Mesendoderm (in vitro differentiated cells): Measurements from ENCODE around the gene CRISPLD2.

Experiments
- DNase-seq: peaks from one replicate; pipeline ENCODE4 v3.0.0; 2013
- H2AK5ac ChIP-seq: 2 replicates; pipeline ENCODE4 v1.6.1; 2013; ENCODE audit warnings: low read length, inconsistent platforms
- H2BK120ac ChIP-seq: 2 replicates; pipeline ENCODE4 v1.6.1; 2013; ENCODE audit warnings: low read depth, mild to moderate bottlenecking, low read length, moderate library complexity, mixed read lengths
- H2BK15ac ChIP-seq: replicated peaks from 2 replicates; pipeline ENCODE4 v1.6.1; 2013; ENCODE audit warnings: low read depth, mild to moderate bottlenecking, moderate library complexity
- H2BK5ac ChIP-seq: 2 replicates; pipeline ENCODE4 v1.6.1; 2013; ENCODE audit warnings: low read length, inconsistent platforms
- H3K18ac ChIP-seq: 2 replicates; pipeline ENCODE4 v1.6.1; 2013; ENCODE audit warnings: mild to moderate bottlenecking, low read length, mixed read lengths
- H3K23ac ChIP-seq: one replicate; pipeline ENCODE4 v1.6.1; 2013; ENCODE audit warnings: low read length
- H3K27ac ChIP-seq: 2 replicates; pipeline ENCODE4 v1.5.1; 2013; ENCODE audit warnings: low read depth, mild to moderate bottlenecking, inconsistent platforms, low read length, moderate library complexity
- H3K27me3 ChIP-seq: 2 replicates; pipeline ENCODE4 v1.6.1; 2013; ENCODE audit warnings: low read length, control low read depth, mild to moderate bottlenecking, inconsistent platforms; ENCODE audit not compliant: insufficient read depth, poor library complexity
- H3K36me3 ChIP-seq: 2 replicates; pipeline ENCODE4 v1.6.1; 2013; ENCODE audit warnings: low read length, inconsistent platforms; ENCODE audit not compliant: control insufficient read depth, insufficient read depth
- H3K4ac ChIP-seq: one replicate; pipeline ENCODE4 v1.6.1; 2013; ENCODE audit warnings: low read depth, mild to moderate bottlenecking, low read length, moderate library complexity
- H3K4me1 ChIP-seq: 2 replicates; pipeline ENCODE4 v1.6.1; 2013; ENCODE audit warnings: low read depth, low read length, inconsistent platforms; ENCODE audit not compliant: control insufficient read depth
- H3K4me2 ChIP-seq: 2 replicates; pipeline ENCODE4 v1.6.1; 2013; ENCODE audit warnings: low read length
- H3K4me3 ChIP-seq: 2 replicates; pipeline ENCODE4 v1.5.1; 2013; ENCODE audit warnings: mild to moderate bottlenecking, low read length
- H3K56ac ChIP-seq: one replicate; pipeline ENCODE4 v1.6.1; 2013; ENCODE audit warnings: low read length
- H3K79me1 ChIP-seq: 2 replicates; pipeline ENCODE4 v1.6.1; 2013; ENCODE audit warnings: low read length, inconsistent platforms
- H3K79me2 ChIP-seq: 2 replicates; pipeline ENCODE4 v1.6.1; 2013; ENCODE audit warnings: mild to moderate bottlenecking, low read length; ENCODE audit not compliant: control insufficient read depth, insufficient read depth
- H3K9ac ChIP-seq: 2 replicates; pipeline ENCODE4 v1.6.1; 2013; ENCODE audit warnings: low read length, inconsistent platforms
- H4K5ac ChIP-seq: one replicate; pipeline ENCODE4 v1.6.1; 2013; ENCODE audit warnings: low read length
- H4K8ac ChIP-seq: one replicate; pipeline ENCODE4 v1.6.1; 2013; ENCODE audit warnings: low read depth, mild to moderate bottlenecking, control low read depth, low read length, moderate library complexity
- WGBS: extraction: QIAGEN DNeasy Blood & Tissue Kit; methylation state at CpG from one replicate; pipeline ENCODE4 v1.1.7; 2013; ENCODE audit warnings: low lambda C conversion rate, missing lambda C conversion rate; ENCODE audit not compliant: insufficient coverage; ENCODE audit errors: extremely low coverage; 5-methylcytosine and 5-hydroxymethylcytosine counted together

Gene CRISPLD2

GRCh38 chr16:84948851-84949610 lies 129.2 kb downstream of the CRISPLD2 start:
- no peaks in the 10 kb centered on the region for H3K4me1 ChIP-seq
- no peak overlapping the region for H3K18ac ChIP-seq
- no CpG with 5 or more reads among the region's 10 CpGs for WGBS
- no peak overlapping the region for H4K5ac ChIP-seq
- no peak overlapping the region for H2BK5ac ChIP-seq
- H3K56ac ChIP-seq: no peak overlapping the region
- H3K4me3 ChIP-seq: no peak overlapping the region
- H3K9ac ChIP-seq: no peak overlapping the region
- no peak overlapping the region for H3K27ac ChIP-seq
- H2BK120ac ChIP-seq: no peak overlapping the region
- DNase-seq: no peak
- no peak overlapping the region for H2AK5ac ChIP-seq
- H3K36me3 ChIP-seq: no peaks in the 10 kb centered on the region
- no peak overlapping the region for H3K4ac ChIP-seq
- no peak overlapping the region for H2BK15ac ChIP-seq
- H3K79me1 ChIP-seq: no peaks in the 10 kb centered on the region
- H3K23ac ChIP-seq: no peak overlapping the region
- no peaks in the 10 kb centered on the region for H3K79me2 ChIP-seq
- no peak overlapping the region for H3K4me2 ChIP-seq
- no peaks in the 10 kb centered on the region for H3K27me3 ChIP-seq
- H4K8ac ChIP-seq: no peak overlapping the region

DNA sequence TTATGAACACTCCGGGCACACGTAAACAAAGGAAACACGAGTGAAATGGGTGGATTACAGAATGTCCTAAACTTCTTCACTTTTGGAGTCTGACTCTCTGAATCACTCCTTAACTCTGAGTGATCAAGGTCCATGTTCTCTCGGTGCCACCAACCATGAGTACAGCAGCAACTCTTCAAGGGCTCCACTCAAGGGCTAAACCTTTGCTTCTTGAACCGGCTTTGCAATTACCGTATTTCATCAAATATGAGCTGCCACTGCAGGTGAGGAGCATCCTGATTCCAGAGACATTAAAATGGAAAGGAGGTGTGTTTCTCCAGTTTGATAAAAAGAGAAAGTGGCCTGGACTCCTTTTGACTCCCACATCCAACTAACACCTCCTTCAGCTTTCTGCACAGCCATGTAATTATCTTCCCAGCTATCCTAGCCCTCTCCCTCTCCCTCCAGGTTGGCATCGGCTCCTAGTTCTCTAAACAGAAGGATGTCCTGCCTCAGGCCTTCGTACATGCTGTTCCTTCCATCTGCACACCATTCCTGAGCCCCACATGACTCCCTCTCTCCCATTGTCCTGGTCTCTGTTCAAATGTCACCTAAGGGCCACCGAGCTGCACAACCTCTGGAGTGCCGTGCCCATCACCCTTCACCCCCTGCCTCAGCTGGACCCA lies 130.1 kb downstream of the CRISPLD2 start:
- Histone ChIP-seq H3K27ac (no peak overlapping the region), H3K79me2 (no peaks in the 10 kb centered on the region), H4K5ac (no peak overlapping the region), H2BK15ac (no peak overlapping the region), H3K79me1 (no peaks in the 10 kb centered on the region), H3K4me3 (no peak overlapping the region), H2AK5ac (no peak overlapping the region), H3K23ac (no peak overlapping the region), H3K4ac (no peak overlapping the region), H3K36me3 (no peaks in the 10 kb centered on the region), H4K8ac (no peak overlapping the region), H2BK120ac (no peak overlapping the region), H3K9ac (no peak overlapping the region), H3K18ac (no peak overlapping the region), H3K4me1 (no peaks in the 10 kb centered on the region), H3K56ac (no peak overlapping the region), H3K4me2 (no peak overlapping the region), H3K27me3 (no peaks in the 10 kb centered on the region), H2BK5ac (no peak overlapping the region)
- WGBS: no CpG with 5 or more reads among the region's 10 CpGs
- no peak for DNase-seq

DNA sequence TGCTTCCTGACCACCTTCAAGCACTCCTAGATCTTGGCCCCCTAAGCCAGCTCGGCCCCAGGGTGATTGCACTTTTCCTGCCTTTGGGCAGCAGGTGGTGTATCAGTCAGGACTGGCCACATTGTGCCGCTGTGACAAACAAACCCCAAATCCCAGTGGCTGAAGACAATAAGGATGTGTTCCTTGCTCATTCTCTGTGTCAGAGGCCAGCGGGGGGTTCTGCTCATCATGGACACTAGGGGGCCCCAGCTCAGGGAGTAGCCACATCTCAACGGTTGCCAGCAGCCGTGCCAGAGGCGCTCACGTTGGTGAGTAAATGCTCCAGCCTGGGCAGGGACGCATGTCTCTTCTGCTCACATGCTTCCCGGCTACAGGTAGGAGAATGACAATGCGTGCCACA lies 131.1 kb downstream of the CRISPLD2 start:
- Histone ChIP-seq H4K8ac (no peak overlapping the region), H3K36me3 (no peaks in the 10 kb centered on the region), H3K56ac (no peak overlapping the region), H3K4me1 (no peaks in the 10 kb centered on the region), H2BK15ac (no peak overlapping the region), H3K79me2 (no peaks in the 10 kb centered on the region), H3K23ac (no peak overlapping the region), H3K4ac (no peak overlapping the region), H3K18ac (no peak overlapping the region), H3K27me3 (no peaks in the 10 kb centered on the region), H3K4me3 (no peak overlapping the region), H3K9ac (no peak overlapping the region), H3K79me1 (no peaks in the 10 kb centered on the region), H2BK5ac (no peak overlapping the region), H4K5ac (no peak overlapping the region), H3K4me2 (no peak overlapping the region), H2BK120ac (no peak overlapping the region), H3K27ac (no peak overlapping the region), H2AK5ac (no peak overlapping the region)
- no CpG with 5 or more reads among the region's 10 CpGs for WGBS
- peak; percentile 62 for DNase-seq

DNA sequence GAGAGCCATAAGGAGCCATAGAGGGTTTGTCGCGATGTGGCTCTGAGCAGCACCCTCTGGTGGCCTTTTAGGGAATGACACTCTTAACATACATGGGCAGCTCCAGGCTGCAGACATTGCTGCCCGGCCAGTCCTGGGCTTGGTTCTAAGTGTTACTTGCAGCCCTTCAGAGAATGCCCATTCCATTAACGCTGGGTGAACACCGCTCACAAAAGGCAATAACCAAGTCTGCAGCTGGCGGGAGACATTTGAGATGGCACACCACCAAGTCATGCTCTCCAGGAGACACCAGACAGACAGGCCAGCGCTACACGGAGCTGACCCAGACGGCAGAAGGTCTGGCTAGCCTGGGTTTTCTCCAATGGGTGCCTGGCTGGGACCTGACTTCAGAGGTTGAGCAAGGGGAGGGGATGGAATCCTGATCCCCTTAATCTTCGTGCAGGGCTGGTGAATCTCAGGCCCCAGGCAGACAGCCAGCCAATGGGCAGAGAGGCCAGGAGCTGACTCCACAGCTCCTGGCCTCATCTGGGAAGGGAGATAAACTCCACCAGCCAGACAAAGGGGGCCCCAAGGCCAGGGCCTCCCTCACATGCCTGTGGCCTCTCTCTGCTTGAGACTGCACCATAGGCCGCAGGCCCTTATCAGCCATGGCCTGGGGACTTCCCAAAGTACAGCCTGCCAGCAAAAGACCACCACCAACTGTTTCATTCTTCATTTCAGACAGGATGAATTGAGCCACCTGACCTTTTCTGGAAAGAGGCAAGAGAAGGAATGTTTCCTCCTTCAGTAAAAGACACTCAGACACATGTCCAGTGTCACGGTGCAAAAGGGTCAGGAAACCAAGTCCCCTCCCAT lies 132.8 kb downstream of the CRISPLD2 start:
- Histone ChIP-seq H3K18ac (no peak overlapping the region), H2BK5ac (no peak overlapping the region), H4K5ac (no peak overlapping the region), H3K23ac (no peak overlapping the region), H2AK5ac (no peak overlapping the region), H3K9ac (no peak overlapping the region), H3K4me3 (no peak overlapping the region), H3K4me1 (no peaks in the 10 kb centered on the region), H3K27ac (no peak overlapping the region), H3K27me3 (no peaks in the 10 kb centered on the region), H2BK15ac (no peak overlapping the region), H3K4me2 (no peak overlapping the region), H3K4ac (no peak overlapping the region), H3K79me1 (no peaks in the 10 kb centered on the region), H3K36me3 (no peaks in the 10 kb centered on the region), H3K79me2 (no peaks in the 10 kb centered on the region), H3K56ac (peak overlapping the region; percentile 34), H4K8ac (no peak overlapping the region), H2BK120ac (no peak overlapping the region)
- peak; percentile 84 for DNase-seq
- no CpG with 5 or more reads among the region's 12 CpGs for WGBS

DNA sequence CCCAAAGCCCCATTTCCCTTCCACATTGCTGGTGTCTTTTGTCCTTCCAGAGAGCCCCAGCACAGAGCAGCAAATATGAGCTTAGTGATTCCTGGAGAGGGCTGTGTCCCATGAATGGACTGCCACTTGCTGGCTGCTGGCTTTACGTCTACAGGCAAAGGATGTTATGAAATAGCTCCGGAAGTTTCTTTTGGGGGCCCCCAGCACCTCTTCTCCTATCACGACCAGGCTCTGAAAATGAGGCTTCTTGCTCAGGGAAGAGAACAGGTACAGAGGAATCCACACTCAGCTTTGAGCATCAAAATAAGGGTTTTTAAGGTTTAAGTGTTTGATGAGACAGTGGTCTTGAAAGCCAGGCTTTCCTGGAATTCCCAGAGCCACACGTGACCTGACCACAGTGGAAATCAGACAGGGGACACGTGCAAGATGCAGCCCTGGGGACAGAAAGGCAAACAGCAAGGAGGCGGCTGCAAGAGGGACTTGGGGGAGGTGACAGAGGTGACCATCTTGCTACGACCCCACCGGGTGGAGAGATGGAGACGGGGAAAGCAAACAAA lies 133.5 kb downstream of the CRISPLD2 start:
- Histone ChIP-seq H4K8ac (no peak overlapping the region), H2BK15ac (no peak overlapping the region), H2AK5ac (no peak overlapping the region), H3K4me1 (no peaks in the 10 kb centered on the region), H3K79me2 (no peaks in the 10 kb centered on the region), H3K27me3 (no peaks in the 10 kb centered on the region), H3K18ac (no peak overlapping the region), H3K79me1 (no peaks in the 10 kb centered on the region), H3K9ac (no peak overlapping the region), H2BK5ac (no peak overlapping the region), H3K4me2 (no peak overlapping the region), H3K27ac (no peak overlapping the region), H3K4ac (no peak overlapping the region), H2BK120ac (no peak overlapping the region), H4K5ac (no peak overlapping the region), H3K56ac (no peak overlapping the region), H3K4me3 (no peak overlapping the region), H3K36me3 (no peaks in the 10 kb centered on the region), H3K23ac (no peak overlapping the region)
- DNase-seq: no peak
- no CpG with 5 or more reads among the region's 9 CpGs for WGBS
